ENCODE data around the gene TPGS1.

- TF ChIP-seq CTCF (IDR thresholded peaks at IDR 0.05) (peak; percentile 23; the same call in 1 of the 2 replicates), ZFX (IDR thresholded peaks at IDR 0.05; ENCODE audit: borderline replicate concordance) (no peak)
These were observed 24.9 kb upstream of the TPGS1 start for GRCh38 chr19:482186-483041.

All from 22Rv1 (cell line).